ENCODE results near the gene WASF2.
"Not testable (repeated sequence)": the region's sequence is repeated elsewhere in the genome, so short reads cannot be mapped to it uniquely, and the experiment has no call there.

Gene WASF2

GRCh38 chr1:27513528-27513927 is 23.6 kb upstream of the WASF2 start:
- no peaks in the 10 kb centered on the region for H3K27me3 ChIP-seq (ENCODE audit: control insufficient read depth in 1 of 2, insufficient read depth in 2 of 2, low read length in 2 of 2)
- peaks cover 21 to 29% of the 10 kb centered on the region in 2 donors for H3K4me1 ChIP-seq (ENCODE audit: control insufficient read depth in 1 of 2, insufficient read depth in 2 of 2, low read length in 2 of 2)
- H3K4me3 ChIP-seq (ENCODE audit: low read depth in 1 of 2, low read length in 2 of 2): no peak overlapping the region
- no peaks in the 10 kb centered on the region for H3K36me3 ChIP-seq (ENCODE audit: control insufficient read depth in 1 of 2, insufficient read depth in 2 of 2, low read length in 2 of 2)
- H3K9ac ChIP-seq (ENCODE audit: low read depth in 1 of 2, low read length in 2 of 2): no peak overlapping the region
- H3K27ac ChIP-seq (ENCODE audit: low read depth, low read length): no peak overlapping the region
- H3K9me3 ChIP-seq (ENCODE audit: control insufficient read depth in 1 of 2, low read length in 2 of 2): no peaks in the 10 kb centered on the region

- Histone ChIP-seq H3K4me1 (ENCODE audit: control insufficient read depth in 1 of 2, insufficient read depth in 2 of 2, low read length in 2 of 2) (peaks cover 21 to 27% of the 10 kb centered on the region in 2 donors), H3K4me3 (ENCODE audit: low read depth in 1 of 2, low read length in 2 of 2) (no peak overlapping the region), H3K9me3 (ENCODE audit: control insufficient read depth in 1 of 2, low read length in 2 of 2) (no peaks in the 10 kb centered on the region), H3K36me3 (ENCODE audit: control insufficient read depth in 1 of 2, insufficient read depth in 2 of 2, low read length in 2 of 2) (no peaks in the 10 kb centered on the region), H3K9ac (ENCODE audit: low read depth in 1 of 2, low read length in 2 of 2) (peak overlapping the region; percentile 2 to 22), H3K27me3 (ENCODE audit: control insufficient read depth in 1 of 2, insufficient read depth in 2 of 2, low read length in 2 of 2) (no peaks in the 10 kb centered on the region), H3K27ac (ENCODE audit: low read depth, low read length) (no peak overlapping the region)
These were observed 19.4 kb upstream of the WASF2 start for GRCh38 chr1:27509127-27510080.

GRCh38 chr1:27507960-27508665 is 18.1 kb upstream of the WASF2 start:
- Histone ChIP-seq H3K27me3 (ENCODE audit: control insufficient read depth in 1 of 2, insufficient read depth in 2 of 2, low read length in 2 of 2) (no peaks in the 10 kb centered on the region), H3K27ac (ENCODE audit: low read depth, low read length) (no peak overlapping the region), H3K4me1 (ENCODE audit: control insufficient read depth in 1 of 2, insufficient read depth in 2 of 2, low read length in 2 of 2) (peaks cover 29 to 30% of the 10 kb centered on the region in 2 donors), H3K4me3 (ENCODE audit: low read depth in 1 of 2, low read length in 2 of 2) (no peak overlapping the region), H3K9ac (ENCODE audit: low read depth in 1 of 2, low read length in 2 of 2) (no peak overlapping the region), H3K9me3 (ENCODE audit: control insufficient read depth in 1 of 2, low read length in 2 of 2) (no peaks in the 10 kb centered on the region), H3K36me3 (ENCODE audit: control insufficient read depth in 1 of 2, insufficient read depth in 2 of 2, low read length in 2 of 2) (no peaks in the 10 kb centered on the region)

- Histone ChIP-seq H3K4me1 (ENCODE audit: control insufficient read depth in 1 of 2, insufficient read depth in 2 of 2, low read length in 2 of 2) (peaks cover 29 to 30% of the 10 kb centered on the region in 2 donors), H3K27me3 (ENCODE audit: control insufficient read depth in 1 of 2, insufficient read depth in 2 of 2, low read length in 2 of 2) (no peaks in the 10 kb centered on the region), H3K4me3 (ENCODE audit: low read depth in 1 of 2, low read length in 2 of 2) (no peak overlapping the region), H3K27ac (ENCODE audit: low read depth, low read length) (no peak overlapping the region), H3K9ac (ENCODE audit: low read depth in 1 of 2, low read length in 2 of 2) (no peak overlapping the region), H3K9me3 (ENCODE audit: control insufficient read depth in 1 of 2, low read length in 2 of 2) (no peaks in the 10 kb centered on the region), H3K36me3 (ENCODE audit: control insufficient read depth in 1 of 2, insufficient read depth in 2 of 2, low read length in 2 of 2) (no peaks in the 10 kb centered on the region)
These were observed 16.7 kb upstream of the WASF2 start for GRCh38 chr1:27506703-27507102.

- Histone ChIP-seq H3K4me3 (ENCODE audit: low read depth in 1 of 2, low read length in 2 of 2) (no peak overlapping the region), H3K9me3 (ENCODE audit: control insufficient read depth in 1 of 2, low read length in 2 of 2) (no peaks in the 10 kb centered on the region), H3K27ac (ENCODE audit: low read depth, low read length) (peak overlapping the region; percentile 87), H3K9ac (ENCODE audit: low read depth in 1 of 2, low read length in 2 of 2) (peak overlapping the region in 1 of 2 donors; percentile 32), H3K4me1 (ENCODE audit: control insufficient read depth in 1 of 2, insufficient read depth in 2 of 2, low read length in 2 of 2) (peaks cover 29 to 30% of the 10 kb centered on the region in 2 donors), H3K36me3 (ENCODE audit: control insufficient read depth in 1 of 2, insufficient read depth in 2 of 2, low read length in 2 of 2) (no peaks in the 10 kb centered on the region), H3K27me3 (ENCODE audit: control insufficient read depth in 1 of 2, insufficient read depth in 2 of 2, low read length in 2 of 2) (no peaks in the 10 kb centered on the region)
These were observed 15.4 kb upstream of the WASF2 start for GRCh38 chr1:27505420-27505680.

- H3K36me3 ChIP-seq (ENCODE audit: control insufficient read depth in 1 of 2, insufficient read depth in 2 of 2, low read length in 2 of 2): no peaks in the 10 kb centered on the region
- H3K9me3 ChIP-seq (ENCODE audit: control insufficient read depth in 1 of 2, low read length in 2 of 2): no peaks in the 10 kb centered on the region
- no peaks in the 10 kb centered on the region for H3K27me3 ChIP-seq (ENCODE audit: control insufficient read depth in 1 of 2, insufficient read depth in 2 of 2, low read length in 2 of 2)
- H3K4me3 ChIP-seq (ENCODE audit: low read depth in 1 of 2, low read length in 2 of 2): no peak overlapping the region
- H3K27ac ChIP-seq (ENCODE audit: low read depth, low read length): peak overlapping the region; percentile 87
- peaks cover 25 to 27% of the 10 kb centered on the region in 2 donors for H3K4me1 ChIP-seq (ENCODE audit: control insufficient read depth in 1 of 2, insufficient read depth in 2 of 2, low read length in 2 of 2)
- peak overlapping the region in 1 of 2 donors; percentile 32 for H3K9ac ChIP-seq (ENCODE audit: low read depth in 1 of 2, low read length in 2 of 2)
These were observed 14.8 kb upstream of the WASF2 start for GRCh38 chr1:27504588-27505419.

- no peaks in the 10 kb centered on the region for H3K36me3 ChIP-seq (ENCODE audit: control insufficient read depth in 1 of 2, insufficient read depth in 2 of 2, low read length in 2 of 2)
- no peaks in the 10 kb centered on the region for H3K27me3 ChIP-seq (ENCODE audit: control insufficient read depth in 1 of 2, insufficient read depth in 2 of 2, low read length in 2 of 2)
- H3K27ac ChIP-seq (ENCODE audit: low read depth, low read length): peak overlapping the region; percentile 75
- peaks cover 17 to 19% of the 10 kb centered on the region in 2 donors for H3K4me1 ChIP-seq (ENCODE audit: control insufficient read depth in 1 of 2, insufficient read depth in 2 of 2, low read length in 2 of 2)
- no peaks in the 10 kb centered on the region for H3K9me3 ChIP-seq (ENCODE audit: control insufficient read depth in 1 of 2, low read length in 2 of 2)
- peak overlapping the region; percentile 54 to 61 for H3K9ac ChIP-seq (ENCODE audit: low read depth in 1 of 2, low read length in 2 of 2)
- H3K4me3 ChIP-seq (ENCODE audit: low read depth in 1 of 2, low read length in 2 of 2): no peak overlapping the region
These were observed 14.0 kb upstream of the WASF2 start for GRCh38 chr1:27503844-27504587.

- H3K4me1 ChIP-seq (ENCODE audit: control insufficient read depth in 1 of 2, insufficient read depth in 2 of 2, low read length in 2 of 2): peaks cover 16% of the 10 kb centered on the region in 2 donors
- H3K27me3 ChIP-seq (ENCODE audit: control insufficient read depth in 1 of 2, insufficient read depth in 2 of 2, low read length in 2 of 2): no peaks in the 10 kb centered on the region
- no peak overlapping the region for H3K9ac ChIP-seq (ENCODE audit: low read depth in 1 of 2, low read length in 2 of 2)
- no peak overlapping the region for H3K4me3 ChIP-seq (ENCODE audit: low read depth in 1 of 2, low read length in 2 of 2)
- H3K36me3 ChIP-seq (ENCODE audit: control insufficient read depth in 1 of 2, insufficient read depth in 2 of 2, low read length in 2 of 2): no peaks in the 10 kb centered on the region
- H3K27ac ChIP-seq (ENCODE audit: low read depth, low read length): no peak overlapping the region
- no peaks in the 10 kb centered on the region for H3K9me3 ChIP-seq (ENCODE audit: control insufficient read depth in 1 of 2, low read length in 2 of 2)
These were observed 13.1 kb upstream of the WASF2 start for GRCh38 chr1:27503033-27503432.

GRCh38 chr1:27501159-27501558 is 11.2 kb upstream of the WASF2 start:
- not testable (repeated sequence) for H3K9ac ChIP-seq (ENCODE audit: low read depth in 1 of 2, low read length in 2 of 2); H3K4me3 ChIP-seq (ENCODE audit: low read depth in 1 of 2, low read length in 2 of 2); H3K27ac ChIP-seq (ENCODE audit: low read depth, low read length); H3K36me3 ChIP-seq (ENCODE audit: control insufficient read depth in 1 of 2, insufficient read depth in 2 of 2, low read length in 2 of 2); H3K9me3 ChIP-seq (ENCODE audit: control insufficient read depth in 1 of 2, low read length in 2 of 2); H3K27me3 ChIP-seq (ENCODE audit: control insufficient read depth in 1 of 2, insufficient read depth in 2 of 2, low read length in 2 of 2)
- H3K4me1 ChIP-seq (ENCODE audit: control insufficient read depth in 1 of 2, insufficient read depth in 2 of 2, low read length in 2 of 2): peaks cover 16% of the 10 kb centered on the region in 2 donors
